ENCODE measurements around the gene SSU72.
A peak's percentile ranks its signal among the peaks of the same experiment; 100 is the strongest.

Gene SSU72

GRCh38 chr1:1617925-1618324 is 43.3 kb upstream of the SSU72 start:
- Histone ChIP-seq H3K4me3 (ENCODE audit: low read depth, low read length) (no peak overlapping the region), H3K36me3 (ENCODE audit: control insufficient read depth, insufficient read depth, low read length) (peaks cover 6% of the 10 kb centered on the region), H3K4me1 (ENCODE audit: control insufficient read depth, insufficient read depth, low read length) (peaks cover 13% of the 10 kb centered on the region; the same call in 1 of the 2 replicates), H3K9me3 (ENCODE audit: control insufficient read depth, insufficient read depth, low read depth, low read length) (no peaks in the 10 kb centered on the region), H3K27me3 (ENCODE audit: control insufficient read depth, insufficient read depth, low read length) (no peaks in the 10 kb centered on the region), H3K9ac (ENCODE audit: low read length) (no peak overlapping the region), H3K27ac (ENCODE audit: low read depth, low read length) (no peak overlapping the region)

GRCh38 chr1:1617516-1617915 is 42.9 kb upstream of the SSU72 start:
- Histone ChIP-seq H3K4me3 (ENCODE audit: low read depth, low read length) (no peak overlapping the region), H3K36me3 (ENCODE audit: control insufficient read depth, insufficient read depth, low read length) (peaks cover 6% of the 10 kb centered on the region), H3K27ac (ENCODE audit: low read depth, low read length) (no peak overlapping the region), H3K9me3 (ENCODE audit: control insufficient read depth, insufficient read depth, low read depth, low read length) (no peaks in the 10 kb centered on the region), H3K27me3 (ENCODE audit: control insufficient read depth, insufficient read depth, low read length) (no peaks in the 10 kb centered on the region), H3K4me1 (ENCODE audit: control insufficient read depth, insufficient read depth, low read length) (peaks cover 13% of the 10 kb centered on the region; the same call in 1 of the 2 replicates), H3K9ac (ENCODE audit: low read length) (no peak overlapping the region)

GRCh38 chr1:1616838-1617237 is 42.2 kb upstream of the SSU72 start:
- H3K27me3 ChIP-seq (ENCODE audit: control insufficient read depth, insufficient read depth, low read length) = no peaks in the 10 kb centered on the region
- H3K4me3 ChIP-seq (ENCODE audit: low read depth, low read length) = peak overlapping the region; percentile 99
- H3K9me3 ChIP-seq (ENCODE audit: control insufficient read depth, insufficient read depth, low read depth, low read length) = no peaks in the 10 kb centered on the region
- peak overlapping the region; percentile 7 for H3K9ac ChIP-seq (ENCODE audit: low read length)
- peaks cover 6% of the 10 kb centered on the region for H3K36me3 ChIP-seq (ENCODE audit: control insufficient read depth, insufficient read depth, low read length)
- H3K27ac ChIP-seq (ENCODE audit: low read depth, low read length) = no peak overlapping the region
- peaks cover 13% of the 10 kb centered on the region; the same call in 1 of the 2 replicates for H3K4me1 ChIP-seq (ENCODE audit: control insufficient read depth, insufficient read depth, low read length)

- H3K4me3 ChIP-seq (ENCODE audit: low read depth, low read length) = peak overlapping the region; percentile 99
- H3K27me3 ChIP-seq (ENCODE audit: control insufficient read depth, insufficient read depth, low read length) = no peaks in the 10 kb centered on the region
- H3K9me3 ChIP-seq (ENCODE audit: control insufficient read depth, insufficient read depth, low read depth, low read length) = no peaks in the 10 kb centered on the region
- no peak overlapping the region for H3K27ac ChIP-seq (ENCODE audit: low read depth, low read length)
- peaks cover 6% of the 10 kb centered on the region for H3K36me3 ChIP-seq (ENCODE audit: control insufficient read depth, insufficient read depth, low read length)
- peak overlapping the region; percentile 99 for H3K9ac ChIP-seq (ENCODE audit: low read length)
- peaks cover 13% of the 10 kb centered on the region; the same call in 1 of the 2 replicates for H3K4me1 ChIP-seq (ENCODE audit: control insufficient read depth, insufficient read depth, low read length)
Observed at GRCh38 chr1:1616045-1616790, 41.6 kb upstream of the SSU72 start.

- H3K27ac ChIP-seq (ENCODE audit: low read depth, low read length) = peak within 1 kb of the TSS; percentile 99
- H3K4me3 ChIP-seq (ENCODE audit: low read depth, low read length) = peak within 1 kb of the TSS; percentile 99
- peaks cover 6% of the 10 kb centered on the region for H3K36me3 ChIP-seq (ENCODE audit: control insufficient read depth, insufficient read depth, low read length)
- H3K9me3 ChIP-seq (ENCODE audit: control insufficient read depth, insufficient read depth, low read depth, low read length) = no peaks in the 10 kb centered on the region
- H3K4me1 ChIP-seq (ENCODE audit: control insufficient read depth, insufficient read depth, low read length) = peaks cover 13% of the 10 kb centered on the region; the same call in 1 of the 2 replicates
- peak within 1 kb of the TSS; percentile 99 for H3K9ac ChIP-seq (ENCODE audit: low read length)
- no peaks in the 10 kb centered on the region for H3K27me3 ChIP-seq (ENCODE audit: control insufficient read depth, insufficient read depth, low read length)
Observed at GRCh38 chr1:1615256-1616044, 40.8 kb upstream of the SSU72 start, which contains the start of gene MIB2. MIB2 (plus strand) TSS chr1:1615500; CDS start chr1:1623453, 7,953 bp downstream.

GRCh38 chr1:1614954-1615255 is 40.2 kb upstream of the SSU72 start:
- H3K27me3 ChIP-seq (ENCODE audit: control insufficient read depth, insufficient read depth, low read length) = no peaks in the 10 kb centered on the region
- H3K27ac ChIP-seq (ENCODE audit: low read depth, low read length) = no peak overlapping the region
- peaks cover 6% of the 10 kb centered on the region for H3K36me3 ChIP-seq (ENCODE audit: control insufficient read depth, insufficient read depth, low read length)
- H3K9ac ChIP-seq (ENCODE audit: low read length) = peak overlapping the region; percentile 67
- H3K4me3 ChIP-seq (ENCODE audit: low read depth, low read length) = peak overlapping the region; percentile 99
- H3K9me3 ChIP-seq (ENCODE audit: control insufficient read depth, insufficient read depth, low read depth, low read length) = no peaks in the 10 kb centered on the region
- H3K4me1 ChIP-seq (ENCODE audit: control insufficient read depth, insufficient read depth, low read length) = peaks cover 13% of the 10 kb centered on the region; the same call in 1 of the 2 replicates

GRCh38 chr1:1614204-1614953 is 39.7 kb upstream of the SSU72 start:
- Histone ChIP-seq H3K9me3 (ENCODE audit: control insufficient read depth, insufficient read depth, low read depth, low read length) (no peaks in the 10 kb centered on the region), H3K36me3 (ENCODE audit: control insufficient read depth, insufficient read depth, low read length) (peaks cover 6% of the 10 kb centered on the region), H3K9ac (ENCODE audit: low read length) (peak overlapping the region; percentile 67), H3K27ac (ENCODE audit: low read depth, low read length) (no peak overlapping the region), H3K4me1 (ENCODE audit: control insufficient read depth, insufficient read depth, low read length) (peaks cover 13% of the 10 kb centered on the region; the same call in 1 of the 2 replicates), H3K4me3 (ENCODE audit: low read depth, low read length) (peak overlapping the region; percentile 99), H3K27me3 (ENCODE audit: control insufficient read depth, insufficient read depth, low read length) (no peaks in the 10 kb centered on the region)

GRCh38 chr1:1613509-1614082 is 38.9 kb upstream of the SSU72 start:
- no peak overlapping the region for H3K27ac ChIP-seq (ENCODE audit: low read depth, low read length)

GRCh38 chr1:1612104-1612400 is 37.4 kb upstream of the SSU72 start:
- Histone ChIP-seq H3K4me1 (ENCODE audit: control insufficient read depth, insufficient read depth, low read length) (peaks cover 13% of the 10 kb centered on the region; the same call in 1 of the 2 replicates), H3K27me3 (ENCODE audit: control insufficient read depth, insufficient read depth, low read length) (no peaks in the 10 kb centered on the region), H3K36me3 (ENCODE audit: control insufficient read depth, insufficient read depth, low read length) (no peaks in the 10 kb centered on the region), H3K4me3 (ENCODE audit: low read depth, low read length) (no peak overlapping the region), H3K9me3 (ENCODE audit: control insufficient read depth, insufficient read depth, low read depth, low read length) (no peaks in the 10 kb centered on the region), H3K27ac (ENCODE audit: low read depth, low read length) (no peak overlapping the region), H3K9ac (ENCODE audit: low read length) (no peak overlapping the region)

More at GRCh38 chr1:1613509-1614082, 38.9 kb upstream of the SSU72 start:
- no peaks in the 10 kb centered on the region for H3K27me3 ChIP-seq (ENCODE audit: control insufficient read depth, insufficient read depth, low read length)
- H3K4me1 ChIP-seq (ENCODE audit: control insufficient read depth, insufficient read depth, low read length) = peaks cover 13% of the 10 kb centered on the region; the same call in 1 of the 2 replicates
- H3K9me3 ChIP-seq (ENCODE audit: control insufficient read depth, insufficient read depth, low read depth, low read length) = no peaks in the 10 kb centered on the region
- H3K9ac ChIP-seq (ENCODE audit: low read length) = no peak overlapping the region
- H3K4me3 ChIP-seq (ENCODE audit: low read depth, low read length) = peak overlapping the region; percentile 99
- peaks cover 6% of the 10 kb centered on the region for H3K36me3 ChIP-seq (ENCODE audit: control insufficient read depth, insufficient read depth, low read length)

- H3K27me3 ChIP-seq (ENCODE audit: control insufficient read depth, insufficient read depth, low read length) = no peaks in the 10 kb centered on the region
- no peaks in the 10 kb centered on the region for H3K9me3 ChIP-seq (ENCODE audit: control insufficient read depth, insufficient read depth, low read depth, low read length)
- H3K36me3 ChIP-seq (ENCODE audit: control insufficient read depth, insufficient read depth, low read length) = no peaks in the 10 kb centered on the region
- no peak overlapping the region for H3K4me3 ChIP-seq (ENCODE audit: low read depth, low read length)
- H3K27ac ChIP-seq (ENCODE audit: low read depth, low read length) = no peak overlapping the region
- no peak overlapping the region for H3K9ac ChIP-seq (ENCODE audit: low read length)
- peaks cover 6% of the 10 kb centered on the region; the same call in 1 of the 2 replicates for H3K4me1 ChIP-seq (ENCODE audit: control insufficient read depth, insufficient read depth, low read length)
Observed at GRCh38 chr1:1610796-1611195, 36.1 kb upstream of the SSU72 start.
